GM20000 (cell line): ENCODE measurements around the gene DCDC2.
"Not testable (repeated sequence)": the region's sequence is repeated elsewhere in the genome, so short reads cannot be mapped to it uniquely, and the experiment has no call there.

ENCODE experiments used
- DNase-seq: peaks from one replicate; pipeline ENCODE4 v3.0.0; 2012; ENCODE audit warnings: low spot score
- CTCF ChIP-seq: IDR thresholded peaks from 2 replicates; pipeline ENCODE4 v1.5.1; 2012; ENCODE audit warnings: mild to moderate bottlenecking, control low read depth; ENCODE audit errors: extremely low read depth, missing control alignments

Gene DCDC2

GRCh38 chr6:24357336-24358218 is at the start of gene DCDC2:
Gene DCDC2 (minus strand): TSS chr6:24358059. CDS start chr6:24357750, 309 bp downstream.
- peak; percentile 21 for DNase-seq
- no peak for TF ChIP-seq CTCF

GRCh38 chr6:24405262-24405661 is 47.4 kb upstream of the DCDC2 start:
- no peak for DNase-seq
- no peak for TF ChIP-seq CTCF

- TF ChIP-seq CTCF: no peak
- no peak for DNase-seq
Measured at GRCh38 chr6:24403501-24403824, 45.6 kb upstream of the DCDC2 start.

- TF ChIP-seq CTCF: no peak
- DNase-seq: peak; percentile 90
Measured at GRCh38 chr6:24402697-24403500, 45.0 kb upstream of the DCDC2 start, which contains the start of gene MRS2. Gene MRS2 (plus strand): TSS chr6:24402936. CDS start chr6:24403047, 111 bp downstream.

GRCh38 chr6:24401458-24401857 is 43.6 kb upstream of the DCDC2 start:
- no peak for DNase-seq
- no peak for TF ChIP-seq CTCF

- DNase-seq: not testable (repeated sequence)
Measured at GRCh38 chr6:24400045-24401039, 42.5 kb upstream of the DCDC2 start.

- no peak for DNase-seq
- TF ChIP-seq CTCF: no peak
Measured at GRCh38 chr6:24397631-24398030, 39.8 kb upstream of the DCDC2 start.
